H9 (cell line): ENCODE results near the gene MYO7B. TPM values are rescaled to one million over a fixed set of nuclear protein-coding genes. Genes with fewer than 3 reads are reported as not detected.

Experiments
- DNase-seq: peaks from one replicate; pipeline ENCODE4 v3.0.0-alpha.2; 2017
- H2AFZ ChIP-seq: one replicate; pipeline ENCODE4 v1.6.1; 2013; ENCODE audit warnings: mild to moderate bottlenecking, low read length, control low read depth, moderate library complexity
- H2AK5ac ChIP-seq: 2 replicates; pipeline ENCODE4 v1.6.1; 2013; ENCODE audit warnings: low read length, control low read depth, mixed read lengths; ENCODE audit not compliant: insufficient read length
- H2BK120ac ChIP-seq: one replicate; pipeline ENCODE4 v1.6.1; 2013; ENCODE audit warnings: low read depth, mild to moderate bottlenecking, low read length, control low read depth, inconsistent platforms; ENCODE audit not compliant: poor library complexity, severe bottlenecking
- H2BK12ac ChIP-seq: 2 replicates; pipeline ENCODE4 v1.6.1; 2013; ENCODE audit warnings: low read length, control low read depth, mixed read lengths, low read depth; ENCODE audit not compliant: insufficient read length
- H2BK15ac ChIP-seq: 2 replicates; pipeline ENCODE4 v1.6.1; 2013; ENCODE audit warnings: low read depth, low read length, control low read depth
- H2BK20ac ChIP-seq: one replicate; pipeline ENCODE4 v1.6.1; 2013; ENCODE audit warnings: low read depth, mild to moderate bottlenecking, low read length, control low read depth, inconsistent platforms; ENCODE audit not compliant: poor library complexity, severe bottlenecking
- H2BK5ac ChIP-seq: 2 replicates; pipeline ENCODE4 v1.6.1; 2013; ENCODE audit warnings: low read length, control low read depth, mixed read lengths; ENCODE audit not compliant: insufficient read length
- H3K14ac ChIP-seq: 2 replicates; pipeline ENCODE4 v1.6.1; 2013; ENCODE audit warnings: low read length, control low read depth; ENCODE audit not compliant: insufficient read depth
- H3K18ac ChIP-seq: 2 replicates; pipeline ENCODE4 v1.6.1; 2013; ENCODE audit warnings: low read depth, mild to moderate bottlenecking, mixed read lengths, low read length, control low read depth; ENCODE audit not compliant: insufficient read length
- H3K23ac ChIP-seq: 2 replicates; pipeline ENCODE4 v1.6.1; 2013; ENCODE audit warnings: low read length, control low read depth, mixed read lengths, low read depth; ENCODE audit not compliant: insufficient read length
- H3K23me2 ChIP-seq: 2 replicates; pipeline ENCODE4 v1.6.1; 2013; ENCODE audit warnings: low read depth, mild to moderate bottlenecking, mixed read lengths, low read length, control low read depth; ENCODE audit not compliant: insufficient read length, poor library complexity, severe bottlenecking
- H3K27ac ChIP-seq: 2 replicates; pipeline ENCODE4 v1.5.1; 2013; ENCODE audit warnings: low read length, control low read depth, mixed read lengths, low read depth; ENCODE audit not compliant: insufficient read length
- H3K27me3 ChIP-seq: 2 replicates; pipeline ENCODE4 v1.6.1; 2013; ENCODE audit warnings: low read length, control low read depth, inconsistent platforms; ENCODE audit not compliant: insufficient read depth
- H3K4ac ChIP-seq: 2 replicates; pipeline ENCODE4 v1.6.1; 2013; ENCODE audit warnings: low read depth, mild to moderate bottlenecking, control low read depth, inconsistent platforms, low read length, moderate library complexity
- H3K4me1 ChIP-seq: 2 replicates; pipeline ENCODE4 v1.6.1; 2013; ENCODE audit warnings: low read length, control low read depth, inconsistent platforms; ENCODE audit not compliant: insufficient read depth
- H3K4me2 ChIP-seq: 2 replicates; pipeline ENCODE4 v1.6.1; 2013; ENCODE audit warnings: low read length, control low read depth, mixed read lengths; ENCODE audit not compliant: insufficient read length, insufficient read depth
- H3K56ac ChIP-seq: 2 replicates; pipeline ENCODE4 v1.6.1; 2013; ENCODE audit warnings: low read depth, mild to moderate bottlenecking, mixed read lengths, low read length, control low read depth; ENCODE audit not compliant: insufficient read length
- H3K79me1 ChIP-seq: 2 replicates; pipeline ENCODE4 v1.6.1; 2013; ENCODE audit warnings: low read depth, mild to moderate bottlenecking, moderate library complexity, low read length, control low read depth, inconsistent platforms; ENCODE audit not compliant: insufficient read depth, poor library complexity, severe bottlenecking
- H3K79me2 ChIP-seq: 2 replicates; pipeline ENCODE4 v1.6.1; 2013; ENCODE audit warnings: low read length, control low read depth, inconsistent platforms; ENCODE audit not compliant: insufficient read depth
- H3K9ac ChIP-seq: 2 replicates; pipeline ENCODE4 v1.6.1; 2013; ENCODE audit warnings: low read length, control low read depth, mixed read lengths; ENCODE audit not compliant: insufficient read length; ENCODE audit errors: extremely low read depth
- H3K9me3 ChIP-seq: one replicate; pipeline ENCODE4 v1.6.1; 2013; ENCODE audit warnings: low read depth, low read length, inconsistent platforms; ENCODE audit not compliant: control insufficient read depth
- H3T11ph ChIP-seq: one replicate; pipeline ENCODE4 v1.6.1; 2013; ENCODE audit warnings: mild to moderate bottlenecking, low read length, control low read depth, inconsistent platforms
- H4K20me1 ChIP-seq: one replicate; pipeline ENCODE4 v1.6.1; 2013; ENCODE audit not compliant: control insufficient read depth, insufficient read length, insufficient read depth
- H4K5ac ChIP-seq: 2 replicates; pipeline ENCODE4 v1.6.1; 2013; ENCODE audit warnings: low read depth, mild to moderate bottlenecking, mixed read lengths, low read length, control low read depth; ENCODE audit not compliant: insufficient read length
- H4K8ac ChIP-seq: replicated peaks from 2 replicates; pipeline ENCODE4 v1.6.1; 2013; ENCODE audit warnings: low read length, control low read depth, mixed read lengths, low read depth; ENCODE audit not compliant: insufficient read length
- H4K91ac ChIP-seq: 2 replicates; pipeline ENCODE4 v1.6.1; 2013; ENCODE audit warnings: low read depth, mild to moderate bottlenecking, moderate library complexity, mixed read lengths, low read length, control low read depth; ENCODE audit not compliant: insufficient read length
- H3K27ac Mint-ChIP-seq, 3 experiments: 2 replicates in 2 of 3; 3 replicates in 1 of 3; pipeline ENCODE4 v1.8.0; 2020 to 2021; ENCODE audit warnings: mixed read lengths in 3 of 3, mild to moderate bottlenecking in 1 of 3, moderate library complexity in 1 of 3
- H3K27me3 Mint-ChIP-seq: 2 replicates; pipeline ENCODE4 v1.8.0; 2021; ENCODE audit warnings: low read depth, mild to moderate bottlenecking, moderate library complexity, mixed read lengths
- H3K36me3 Mint-ChIP-seq, 3 experiments: 2 replicates in 2 of 3; 3 replicates in 1 of 3; pipeline ENCODE4 v1.8.0; 2020 to 2021; ENCODE audit warnings: low read depth in 3 of 3, mixed read lengths in 3 of 3; ENCODE audit not compliant: insufficient read depth in 1 of 3
- H3K4me1 Mint-ChIP-seq, 2 experiments: 2 replicates each; pipeline ENCODE4 v1.8.0; 2020; ENCODE audit warnings: mixed read lengths in 2 of 2
- H3K4me3 Mint-ChIP-seq, 2 experiments: 2 replicates in 1 of 2; 3 replicates in 1 of 2; pipeline ENCODE4 v1.8.0; 2020 to 2021; ENCODE audit warnings: mild to moderate bottlenecking in 2 of 2, mixed read lengths in 2 of 2, moderate library complexity in 1 of 2
- H3K9me3 Mint-ChIP-seq, 2 experiments: 2 replicates in 1 of 2; 3 replicates in 1 of 2; pipeline ENCODE4 v1.8.0; 2020; ENCODE audit warnings: mild to moderate bottlenecking in 2 of 2, mixed read lengths in 2 of 2, moderate library complexity in 1 of 2
- CTCF ChIP-seq: fragments of 200-600 bp; sonication (generic); conservative IDR thresholded peaks from 3 replicates; pipeline ENCODE4 v1.8.0; 2021; ENCODE audit warnings: antibody characterized with exemption, mild to moderate bottlenecking
- WGBS: extraction: QIAGEN DNeasy Blood & Tissue Kit; methylation state at CpG from one replicate; pipeline ENCODE4 v1.1.7; 2013; ENCODE audit warnings: missing lambda C conversion rate, low lambda C conversion rate, mixed read lengths; ENCODE audit not compliant: insufficient read length; ENCODE audit errors: extremely low coverage; 5-methylcytosine and 5-hydroxymethylcytosine counted together
- total RNA-seq: library from RNA; stranded (reverse); gene quantifications from 2 replicates; pipeline ENCODE4 v1.2.1, GENCODE V29; 2021

MYO7B gene
- total RNA-seq, 1 experiment from 2014 or later: not detected

GRCh38 chr2:127624320-127624755 is 88.9 kb downstream of the MYO7B start:
- H3K23me2 ChIP-seq: no peaks in the 10 kb centered on the region
- H3K14ac ChIP-seq: no peak overlapping the region
- H2AFZ ChIP-seq: no peak overlapping the region
- no peaks in the 10 kb centered on the region for H3K4me1 ChIP-seq
- no peak overlapping the region for H4K8ac ChIP-seq
- no peak overlapping the region for H3K9ac ChIP-seq
- no peak overlapping the region for H3K27ac ChIP-seq
- no peaks in the 10 kb centered on the region for H3K27me3 ChIP-seq
- H4K20me1 ChIP-seq: no peaks in the 10 kb centered on the region
- Mint-ChIP-seq H3K4me3 (no peak overlapping the region), H3K27me3 (peaks cover 4% of the 10 kb centered on the region), H3K27ac (no peak overlapping the region), H3K9me3 (no peaks in the 10 kb centered on the region), H3K4me1 (peaks cover 0 to 4% of the 10 kb centered on the region in 2 experiments; a peak in 2 of 4 replicates), H3K36me3 (no peaks in the 10 kb centered on the region; a peak in 1 of 7 replicates)
- H3K79me2 ChIP-seq: no peaks in the 10 kb centered on the region
- H3K18ac ChIP-seq: no peak overlapping the region
- H2BK120ac ChIP-seq: no peak overlapping the region
- no peak overlapping the region for H3K4me2 ChIP-seq
- no peak for TF ChIP-seq CTCF
- H4K5ac ChIP-seq: no peak overlapping the region
- no peaks in the 10 kb centered on the region for H3K79me1 ChIP-seq
- H2BK15ac ChIP-seq: no peak overlapping the region
- H3K56ac ChIP-seq: no peak overlapping the region
- no peak overlapping the region for H2BK5ac ChIP-seq
- H3K4ac ChIP-seq: no peak overlapping the region
- no peak overlapping the region for H2BK20ac ChIP-seq
- no peak overlapping the region for H2BK12ac ChIP-seq
- H3K23ac ChIP-seq: no peak overlapping the region
- no peak overlapping the region for H4K91ac ChIP-seq
- no peak overlapping the region for H3T11ph ChIP-seq
- no peaks in the 10 kb centered on the region for H3K9me3 ChIP-seq
- DNase-seq: no peak
- no peak overlapping the region for H2AK5ac ChIP-seq
- WGBS: no CpG with 5 or more reads among the region's 5 CpGs
